GM12891 (cell line): ENCODE results near the gene NAALADL2.
A peak's percentile ranks its signal among the peaks of the same experiment; 100 is the strongest.

Experiments used
- DNase-seq: peaks from one replicate; pipeline ENCODE4 v3.0.0; 2011; ENCODE audit warnings: low spot score; ENCODE audit not compliant: insufficient read length
- FAIRE-seq: peaks from 2 replicates; lab custom pipeline; 2011; peaks lifted over from hg19 to GRCh38; lab: Jason Lieb, UNC
- PAX5 ChIP-seq: IDR thresholded peaks from 2 replicates; pipeline ENCODE4 v1.6.1; 2011; ENCODE audit warnings: low read length, moderate library complexity, mild to moderate bottlenecking; ENCODE audit not compliant: insufficient read depth, severe bottlenecking
- POLR2A ChIP-seq: IDR thresholded peaks from 2 replicates; pipeline ENCODE4 v1.6.1; 2011; ENCODE audit warnings: low read depth, low read length, control low read depth
- POLR2AphosphoS5 ChIP-seq: IDR thresholded peaks from 2 replicates; pipeline ENCODE4 v1.6.1; 2011; ENCODE audit warnings: low read depth, low read length, control low read depth
- POU2F2 ChIP-seq: IDR thresholded peaks from 2 replicates; pipeline ENCODE4 v1.6.1; 2011; ENCODE audit warnings: low read depth, mild to moderate bottlenecking, control low read depth, low read length, moderate library complexity
- SPI1 ChIP-seq: IDR thresholded peaks from 2 replicates; pipeline ENCODE4 v1.6.1; 2011; ENCODE audit warnings: low read depth, low read length, control low read depth
- TAF1 ChIP-seq: IDR thresholded peaks from 2 replicates; pipeline ENCODE4 v1.6.1; 2011; ENCODE audit warnings: low read depth, low read length, control low read depth

NAALADL2 gene

GRCh38 chr3:175185903-175186302 lies 326.8 kb downstream of the NAALADL2 start:
- no peak for DNase-seq
- TF ChIP-seq PAX5 (no peak), TAF1 (no peak), POLR2A (no peak), POU2F2 (no peak), SPI1 (no peak), POLR2AphosphoS5 (no peak)
- no peak for FAIRE-seq

GRCh38 chr3:175186511-175186910 lies 327.4 kb downstream of the NAALADL2 start:
- FAIRE-seq: no peak
- TF ChIP-seq PAX5 (no peak), POU2F2 (no peak), POLR2AphosphoS5 (no peak), SPI1 (no peak), TAF1 (no peak), POLR2A (no peak)
- DNase-seq: no peak

- no peak for TF ChIP-seq TAF1
- no peak for TF ChIP-seq SPI1
- no peak for TF ChIP-seq PAX5
- TF ChIP-seq POLR2AphosphoS5: no peak
- TF ChIP-seq POLR2A: no peak
- no peak for TF ChIP-seq POU2F2
- no peak for DNase-seq
- FAIRE-seq: no peak
Measured at GRCh38 chr3:175187586-175187985, 328.5 kb downstream of the NAALADL2 start.

- FAIRE-seq (no peak), DNase-seq (no peak)
- TF ChIP-seq POU2F2 (no peak), SPI1 (no peak), POLR2A (no peak), TAF1 (no peak), POLR2AphosphoS5 (no peak), PAX5 (no peak)
Measured at GRCh38 chr3:175192536-175192935, 333.4 kb downstream of the NAALADL2 start.

- TF ChIP-seq POLR2AphosphoS5 (no peak), SPI1 (no peak), PAX5 (no peak), TAF1 (no peak), POU2F2 (no peak), POLR2A (no peak)
- FAIRE-seq (peak; percentile 45), DNase-seq (no peak)
Measured at GRCh38 chr3:175193815-175194518, 334.8 kb downstream of the NAALADL2 start.

GRCh38 chr3:175198991-175199783 lies 340.1 kb downstream of the NAALADL2 start:
- DNase-seq (no peak), FAIRE-seq (no peak)
- TF ChIP-seq PAX5: no peak
- no peak for TF ChIP-seq POLR2A
- TF ChIP-seq SPI1: no peak
- TF ChIP-seq POU2F2: no peak
- no peak for TF ChIP-seq POLR2AphosphoS5
- TF ChIP-seq TAF1: no peak

- DNase-seq (no peak), FAIRE-seq (no peak)
- TF ChIP-seq POLR2AphosphoS5 (no peak), PAX5 (no peak), SPI1 (no peak), POLR2A (no peak), TAF1 (no peak), POU2F2 (no peak)
Measured at GRCh38 chr3:175199961-175200360, 340.8 kb downstream of the NAALADL2 start.

GRCh38 chr3:175200391-175201095 lies 341.4 kb downstream of the NAALADL2 start:
- FAIRE-seq: no peak
- DNase-seq: no peak
- TF ChIP-seq PAX5 (no peak), TAF1 (no peak), POU2F2 (no peak), POLR2A (no peak), POLR2AphosphoS5 (no peak), SPI1 (no peak)

GRCh38 chr3:175207361-175207760 lies 348.2 kb downstream of the NAALADL2 start:
- no peak for TF ChIP-seq POLR2A
- no peak for TF ChIP-seq TAF1
- TF ChIP-seq PAX5: no peak
- TF ChIP-seq POLR2AphosphoS5: no peak
- no peak for TF ChIP-seq POU2F2
- TF ChIP-seq SPI1: no peak

More at GRCh38 chr3:175207361-175207760, 348.2 kb downstream of the NAALADL2 start:
- FAIRE-seq: no peak
- no peak for DNase-seq
